Measurements from ENCODE around the gene BICRA.
"Not testable (repeated sequence)": the region's sequence is repeated elsewhere in the genome, so short reads cannot be mapped to it uniquely, and the experiment has no call there.

BICRA gene

GRCh38 chr19:47719047-47719859, 110.3 kb downstream of the BICRA start:
- DNase-seq = no peak

- no peak for DNase-seq
Observed at GRCh38 chr19:47720669-47721422, 111.9 kb downstream of the BICRA start.

- DNase-seq = no peak
Observed at GRCh38 chr19:47723581-47723940, 114.6 kb downstream of the BICRA start.

- DNase-seq = no peak
Observed at GRCh38 chr19:47725759-47726401, 116.9 kb downstream of the BICRA start.

- DNase-seq = no peak
Observed at GRCh38 chr19:47726467-47726866, 117.5 kb downstream of the BICRA start.

GRCh38 chr19:47728295-47728694, 119.4 kb downstream of the BICRA start:
- DNase-seq = not testable (repeated sequence)

- no peak for DNase-seq
Observed at GRCh38 chr19:47729468-47729798, 120.5 kb downstream of the BICRA start.

- DNase-seq = no peak
Observed at GRCh38 chr19:47729799-47730520, 121.0 kb downstream of the BICRA start.

- DNase-seq = no peak
Observed at GRCh38 chr19:47730521-47730889, 121.6 kb downstream of the BICRA start.

- no peak for DNase-seq
Observed at GRCh38 chr19:47730910-47731309, 122.0 kb downstream of the BICRA start.

GRCh38 chr19:47735131-47735530, 126.2 kb downstream of the BICRA start:
- no peak for DNase-seq

GRCh38 chr19:47740866-47741519, 132.1 kb downstream of the BICRA start:
- DNase-seq = no peak

- DNase-seq = no peak
Observed at GRCh38 chr19:47741544-47742140, 132.7 kb downstream of the BICRA start.

- no peak for DNase-seq
Observed at GRCh38 chr19:47742634-47743033, 133.7 kb downstream of the BICRA start.

- DNase-seq = peak; percentile 92
Observed at GRCh38 chr19:47745010-47745901, 136.3 kb downstream of the BICRA start, which contains the start of gene NOP53. Gene NOP53 (plus strand): TSS chr19:47745546. CDS start chr19:47745560, 14 bp downstream.

- DNase-seq = not testable (repeated sequence)
Observed at GRCh38 chr19:47746129-47746528, 137.2 kb downstream of the BICRA start.

- no peak for DNase-seq
Observed at GRCh38 chr19:47749326-47749725, 140.4 kb downstream of the BICRA start.

- DNase-seq = no peak
Observed at GRCh38 chr19:47750752-47751151, 141.8 kb downstream of the BICRA start.

- DNase-seq = no peak
Observed at GRCh38 chr19:47752440-47753211, 143.7 kb downstream of the BICRA start.
